BLaER1 treated with 17β-estradiol and CSF1 and Interleukin-3, amounts not matched to agents 10 nM and 100 nM (cell line): ENCODE measurements around the gene NDE1.
"Not testable (repeated sequence)": the region's sequence is repeated elsewhere in the genome, so short reads cannot be mapped to it uniquely, and the experiment has no call there.

ENCODE experiments used
- H3K27ac ChIP-seq, 11 experiments: shearing (Covaris generic); formaldehyde crosslinking; 2 replicates each; pipeline ENCODE4 v1.8.1; 2022
- H3K27me3 ChIP-seq, 11 experiments: shearing (Covaris generic); formaldehyde crosslinking; 2 replicates each; pipeline ENCODE4 v1.8.1; 2022
- H3K36me3 ChIP-seq, 11 experiments: shearing (Covaris generic); formaldehyde crosslinking; 2 replicates each; pipeline ENCODE4 v1.8.1; 2022
- H3K4me1 ChIP-seq, 10 experiments: shearing (Covaris generic); formaldehyde crosslinking; 2 replicates each; pipeline ENCODE4 v1.8.1; 2022
- H3K4me2 ChIP-seq, 11 experiments: shearing (Covaris generic); formaldehyde crosslinking; 2 replicates each; pipeline ENCODE4 v1.8.1; 2022
- H3K4me3 ChIP-seq, 10 experiments: shearing (Covaris generic); formaldehyde crosslinking; 2 replicates each; pipeline ENCODE4 v1.8.1; 2022
- H3K9ac ChIP-seq, 11 experiments: shearing (Covaris generic); formaldehyde crosslinking; 2 replicates each; pipeline ENCODE4 v1.8.1; 2022
- H3K9me3 ChIP-seq, 11 experiments: shearing (Covaris generic); formaldehyde crosslinking; replicated peaks in 1 of 11; 2 replicates each; pipeline ENCODE4 v1.8.1; 2022
- H4K20me1 ChIP-seq, 11 experiments: shearing (Covaris generic); formaldehyde crosslinking; 2 replicates each; pipeline ENCODE4 v1.8.1; 2022
- Cebpa-rat ChIP-seq, 11 experiments: shearing (Covaris generic); IDR thresholded peaks; 2 replicates each; pipeline ENCODE4 v1.8.1; 2022

The NDE1 gene

GRCh38 chr16:15650019-15650697 lies at the start of gene NDE1:
Gene NDE1, plus strand, starts transcription at chr16:15650245. Its CDS starts 14,534 bp downstream, at chr16:15664779.
- Histone ChIP-seq H4K20me1 (peaks cover 35 to 50% (median 46%) of the 10 kb centered on the region in 11 experiments), H3K9me3 (peaks cover 0 to 3% (median 0%) of the 10 kb centered on the region in 11 experiments; a peak in 1 of 22 replicates), H3K4me2 (peak within 1 kb of the TSS; percentile 76 to 99 (median 90)), H3K4me1 (peaks cover 29 to 59% (median 43%) of the 10 kb centered on the region in 10 experiments), H3K9ac (peak within 1 kb of the TSS; percentile 93 to 98 (median 96)), H3K27ac (peak within 1 kb of the TSS; percentile 84 to 98 (median 95)), H3K4me3 (peak within 1 kb of the TSS; percentile 82 to 100 (median 94)), H3K36me3 (peaks cover 27 to 38% (median 35%) of the 10 kb centered on the region in 11 experiments; a peak in 21 of 22 replicates), H3K27me3 (no peaks in the 10 kb centered on the region)
- no peak for TF ChIP-seq Cebpa-rat (IDR thresholded peaks at IDR 0.05)

DNA sequence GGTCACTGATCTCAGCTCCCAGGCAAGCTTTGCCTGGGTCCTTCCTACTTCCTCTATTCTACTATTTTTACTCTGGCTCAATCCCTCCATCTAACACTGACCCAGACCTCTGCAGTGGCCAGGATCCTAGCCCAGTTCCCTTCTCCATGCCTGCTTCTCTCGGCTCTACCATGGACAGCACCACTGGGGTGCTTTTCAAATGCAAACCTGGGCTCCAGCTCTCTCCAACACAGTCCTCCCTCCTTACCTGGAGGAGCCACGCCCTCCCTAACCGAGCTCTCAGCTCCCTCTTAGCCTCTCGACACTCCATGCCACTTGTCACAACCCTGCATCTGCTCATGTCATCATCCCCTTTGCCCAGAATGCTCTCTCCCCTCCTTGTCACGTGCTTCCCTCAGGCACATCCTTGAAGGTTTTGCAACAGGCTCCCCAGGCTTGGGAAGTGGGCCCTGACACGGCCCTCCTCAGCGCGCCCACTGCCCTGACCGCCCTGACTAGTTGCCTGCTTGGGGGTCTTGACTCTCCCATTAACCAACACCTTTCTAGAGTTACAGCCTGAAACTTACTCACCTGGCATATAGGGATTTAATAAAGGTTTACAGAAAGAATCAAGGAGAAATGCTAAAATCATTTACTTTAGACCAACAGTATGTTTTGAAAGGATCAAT lies 48.7 kb upstream of the NDE1 start:
- Histone ChIP-seq H3K36me3 (peaks cover 100% of the 10 kb centered on the region in 11 experiments), H4K20me1 (no peaks in the 10 kb centered on the region; a peak in 1 of 22 replicates), H3K9me3 (no peaks in the 10 kb centered on the region), H3K4me2 (peak overlapping the region in 4 of 11 experiments; percentile 8 to 39 (median 25); a peak in 6 of 22 replicates), H3K27me3 (no peaks in the 10 kb centered on the region), H3K27ac (peak overlapping the region in 3 of 11 experiments; percentile 7 to 13 (median 13); a peak in 1 of 22 replicates), H3K4me3 (no peak overlapping the region), H3K9ac (no peak overlapping the region), H3K4me1 (peaks cover 0 to 47% (median 20%) of the 10 kb centered on the region in 10 experiments; a peak in 15 of 20 replicates)
- TF ChIP-seq Cebpa-rat (IDR thresholded peaks at IDR 0.05), result no peak

- no peak overlapping the region for H3K4me2 ChIP-seq
- no peaks in the 10 kb centered on the region for H3K27me3 ChIP-seq
- H3K4me1 ChIP-seq, result peaks cover 0 to 47% (median 13%) of the 10 kb centered on the region in 10 experiments; a peak in 15 of 20 replicates
- no peak overlapping the region for H3K9ac ChIP-seq
- no peaks in the 10 kb centered on the region for H3K9me3 ChIP-seq
- no peak for TF ChIP-seq Cebpa-rat (IDR thresholded peaks at IDR 0.05)
- H3K36me3 ChIP-seq, result peaks cover 100% of the 10 kb centered on the region in 11 experiments
- H4K20me1 ChIP-seq, result no peaks in the 10 kb centered on the region; a peak in 1 of 22 replicates
- H3K27ac ChIP-seq, result no peak overlapping the region
- no peak overlapping the region for H3K4me3 ChIP-seq
These were observed 47.6 kb upstream of the NDE1 start for GRCh38 chr16:15602285-15603044.

DNA sequence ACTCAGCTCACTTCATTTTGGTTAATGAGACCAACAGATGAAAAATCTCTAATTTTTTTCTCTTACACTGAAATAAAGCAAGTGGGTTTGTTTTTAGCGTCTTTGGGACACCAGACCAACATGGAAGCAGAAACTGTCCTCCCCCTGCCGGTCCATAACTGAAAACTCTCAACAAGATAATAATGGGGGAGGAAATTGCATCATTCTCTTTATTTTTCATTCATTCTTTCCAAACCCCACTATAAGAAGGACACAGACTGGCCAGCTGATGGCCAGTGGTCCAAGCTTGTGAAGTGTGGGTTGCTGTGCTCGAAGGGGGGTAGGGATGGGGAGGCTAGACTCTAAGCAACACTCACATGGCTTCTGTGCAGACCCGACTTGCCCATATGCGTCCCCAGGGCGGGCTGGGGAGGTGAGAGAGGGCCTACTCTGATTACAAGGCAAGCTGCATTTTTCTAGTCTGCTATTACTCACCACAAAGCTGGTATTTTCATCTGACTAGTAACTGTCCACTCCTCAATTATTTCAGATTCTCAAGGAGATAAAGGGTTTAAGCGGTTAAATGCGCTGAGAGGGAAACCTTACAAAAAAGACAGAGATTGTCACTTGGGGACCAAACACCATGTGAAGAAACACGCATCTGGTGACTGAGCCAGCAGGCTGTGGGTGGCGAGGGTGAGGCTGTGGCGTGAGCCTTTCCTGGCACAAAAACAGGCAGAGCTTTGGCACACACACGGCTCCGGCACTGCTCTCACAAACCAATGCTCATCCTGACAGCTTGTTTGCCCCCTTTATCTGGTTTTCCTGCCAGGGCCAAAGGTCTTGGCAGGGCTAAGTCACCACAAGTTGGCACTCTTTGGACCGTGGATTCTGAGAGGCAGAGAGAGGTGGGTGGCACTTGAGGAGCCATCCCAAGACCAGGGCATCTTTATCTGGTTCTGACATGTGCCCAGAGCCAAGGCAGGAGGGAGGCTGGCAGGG lies 45.3 kb upstream of the NDE1 start:
- Histone ChIP-seq H3K4me1 (peaks cover 0 to 61% (median 7%) of the 10 kb centered on the region in 10 experiments; a peak in 9 of 20 replicates), H3K9me3 (no peaks in the 10 kb centered on the region), H4K20me1 (no peaks in the 10 kb centered on the region; a peak in 1 of 22 replicates), H3K4me2 (no peak overlapping the region), H3K27me3 (no peaks in the 10 kb centered on the region), H3K27ac (peak overlapping the region in 8 of 11 experiments; percentile 2 to 34 (median 23); a peak in 8 of 22 replicates), H3K9ac (no peak overlapping the region), H3K4me3 (no peak overlapping the region), H3K36me3 (peaks cover 100% of the 10 kb centered on the region in 11 experiments)
- TF ChIP-seq Cebpa-rat (IDR thresholded peaks at IDR 0.05), result no peak

GRCh38 chr16:15605839-15606517 lies 44.1 kb upstream of the NDE1 start:
- H3K27me3 ChIP-seq, result no peaks in the 10 kb centered on the region
- H3K4me3 ChIP-seq, result no peak overlapping the region
- no peak for TF ChIP-seq Cebpa-rat (IDR thresholded peaks at IDR 0.05)
- H4K20me1 ChIP-seq, result no peaks in the 10 kb centered on the region; a peak in 1 of 22 replicates
- no peak overlapping the region for H3K9ac ChIP-seq
- H3K9me3 ChIP-seq, result no peaks in the 10 kb centered on the region
- peaks cover 0 to 70% (median 6%) of the 10 kb centered on the region in 10 experiments; a peak in 9 of 20 replicates for H3K4me1 ChIP-seq
- H3K36me3 ChIP-seq, result peaks cover 100% of the 10 kb centered on the region in 11 experiments
- peak overlapping the region in 7 of 11 experiments; percentile 12 to 72 (median 38); a peak in 9 of 22 replicates for H3K27ac ChIP-seq
- peak overlapping the region in 3 of 11 experiments; percentile 48 to 68 (median 61); a peak in 6 of 22 replicates for H3K4me2 ChIP-seq

DNA sequence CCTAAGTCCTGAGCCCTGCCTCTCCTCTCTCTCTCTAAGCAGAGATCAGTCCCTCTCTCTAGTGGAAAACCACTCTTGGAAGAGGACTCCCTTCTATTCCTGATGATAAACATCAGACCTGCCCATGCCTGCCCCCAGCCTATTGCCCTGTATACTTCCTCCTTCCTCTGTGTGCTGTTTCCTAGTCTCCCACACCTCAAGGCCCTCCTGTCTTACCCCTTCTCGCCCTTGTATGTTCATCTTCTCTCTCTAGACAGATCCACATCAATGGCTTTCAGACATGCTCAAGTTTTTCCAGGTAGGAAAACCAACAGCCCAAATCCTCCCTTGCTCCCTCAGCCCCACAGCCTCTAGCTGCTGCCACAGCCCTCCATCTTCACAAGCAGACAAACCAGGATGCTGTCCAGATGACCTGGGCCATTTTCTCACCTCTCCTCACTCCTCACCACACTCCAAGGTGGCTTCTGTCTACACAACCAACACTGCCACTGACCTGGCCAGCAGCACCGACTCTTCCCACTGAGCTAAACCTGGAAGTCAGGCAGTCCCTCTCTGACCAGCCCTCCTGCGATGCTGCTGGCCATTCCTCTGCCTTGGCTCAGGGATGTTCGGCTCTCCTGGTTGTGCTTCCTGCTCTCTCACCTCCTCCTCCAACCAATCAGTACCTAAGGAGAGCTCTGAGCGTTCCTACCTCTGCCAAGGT lies 43.4 kb upstream of the NDE1 start:
- H3K4me2 ChIP-seq, result peak overlapping the region in 3 of 11 experiments; percentile 48 to 68 (median 61); a peak in 6 of 22 replicates
- H3K9me3 ChIP-seq, result no peaks in the 10 kb centered on the region
- H3K27ac ChIP-seq, result peak overlapping the region in 9 of 11 experiments; percentile 12 to 72 (median 38); a peak in 14 of 22 replicates
- H4K20me1 ChIP-seq, result no peaks in the 10 kb centered on the region; a peak in 1 of 22 replicates
- 0 out of 22 replicates have a peak overlapping the region, but pooled peaks of 1 of the 11 experiments have one; percentile 58 for H3K9ac ChIP-seq
- H3K27me3 ChIP-seq, result no peaks in the 10 kb centered on the region
- peaks cover 100% of the 10 kb centered on the region in 11 experiments for H3K36me3 ChIP-seq
- H3K4me3 ChIP-seq, result no peak overlapping the region
- peaks cover 0 to 67% (median 4%) of the 10 kb centered on the region in 10 experiments; a peak in 9 of 20 replicates for H3K4me1 ChIP-seq
- no peak for TF ChIP-seq Cebpa-rat (IDR thresholded peaks at IDR 0.05)

- Histone ChIP-seq H3K27ac (peak overlapping the region in 9 of 11 experiments; percentile 12 to 72 (median 38); a peak in 13 of 22 replicates), H3K9ac (peak overlapping the region in 3 of 11 experiments; percentile 9 to 58 (median 21); a peak in 3 of 22 replicates), H3K4me2 (peak overlapping the region in 4 of 11 experiments; percentile 18 to 68 (median 54); a peak in 6 of 22 replicates), H3K36me3 (peaks cover 100% of the 10 kb centered on the region in 11 experiments), H3K4me1 (peaks cover 0 to 69% (median 4%) of the 10 kb centered on the region in 10 experiments; a peak in 9 of 20 replicates)
- H3K4me3 ChIP-seq, H4K20me1 ChIP-seq, H3K9me3 ChIP-seq, H3K27me3 ChIP-seq: not testable (repeated sequence)
These were observed 42.8 kb upstream of the NDE1 start for GRCh38 chr16:15607221-15607699.
